Measurements from ENCODE around the gene OR11H12. TPM values are rescaled to one million over a fixed set of nuclear protein-coding genes. Genes with fewer than 3 reads are reported as not detected.

OR11H12 gene
- not detected in 2 replicates for total RNA-seq

GRCh38 chr14:18600817-18601216 lies at the start of gene OR11H12:
Gene OR11H12 (plus strand): TSS chr14:18601117. CDS start chr14:18601117, 0 bp downstream.

Data from epithelial cell of umbilical artery (primary cell).